ENCODE results near the gene ANP32E. TPM values are rescaled to one million over a fixed set of nuclear protein-coding genes. Genes with fewer than 3 reads are reported as not detected.
A peak's percentile ranks its signal among the peaks of the same experiment; 100 is the strongest.

ANP32E gene
- total RNA-seq, 2 experiments from 2014 or later = 174 to 185 TPM

- no peak within 1 kb of the TSS for H3K4me3 Mint-ChIP-seq
- H3K36me3 Mint-ChIP-seq (ENCODE audit: low read depth) = no peaks in the 10 kb centered on the region
- intact Hi-C loops (cut with micrococcal nuclease) = no loop called here
- H3K27ac Mint-ChIP-seq = no peak within 1 kb of the TSS
- H3K4me1 Mint-ChIP-seq (ENCODE audit: low read depth) = peaks cover 13% of the 10 kb centered on the region
- ChIA-PET POLR2A (interaction anchor here (0.9 to 1.8 kb wide), 4 partner anchors 11 to 19 kb away, joined by 3 to 6 read pairs (median 4); partner anchors contain the start of genes APH1A and C1orf54), CTCF (interaction anchor here (0.9 to 3.0 kb wide), 4 partner anchors 14 to 303 kb away, joined by 3 to 37 read pairs (median 4); no protein-coding TSS in a partner anchor)
- no peaks in the 10 kb centered on the region for H3K9me3 Mint-ChIP-seq
- peaks cover 30% of the 10 kb centered on the region for H3K27me3 Mint-ChIP-seq
- no peak for TF ChIP-seq CTCF (IDR thresholded peaks at IDR 0.05)
- DNase-seq (no peak), ATAC-seq (no peak)
Measured at GRCh38 chr1:150257624-150258585, 22.0 kb upstream of the ANP32E start, which contains the start of gene CA14. CA14 (plus strand) TSS chr1:150257774; CDS start chr1:150258129, 355 bp downstream.

- no peaks in the 10 kb centered on the region for H3K36me3 Mint-ChIP-seq (ENCODE audit: low read depth)
- H3K27me3 Mint-ChIP-seq = peaks cover 30% of the 10 kb centered on the region
- no peak overlapping the region for H3K27ac Mint-ChIP-seq
- H3K4me1 Mint-ChIP-seq (ENCODE audit: low read depth) = peaks cover 13% of the 10 kb centered on the region
- H3K9me3 Mint-ChIP-seq = no peaks in the 10 kb centered on the region
- H3K4me3 Mint-ChIP-seq = peak overlapping the region; percentile 63
- TF ChIP-seq CTCF (IDR thresholded peaks at IDR 0.05) = no peak
- DNase-seq (no peak), ATAC-seq (no peak)
- ChIA-PET CTCF (interaction anchor here (0.6 to 3.3 kb wide), 48 partner anchors 7 to 427 kb away, joined by 3 to 37 read pairs (median 4); partner anchors contain the start of genes ANP32E, APH1A, C1orf54 and FALEC), POLR2A (interaction anchor here (0.9 to 1.7 kb wide), 8 partner anchors 12 to 64 kb away, joined by 3 to 5 read pairs (median 4); partner anchors contain the start of genes APH1A, C1orf54 and PRPF3)
- intact Hi-C loops (cut with micrococcal nuclease) = no loop called here
Measured at GRCh38 chr1:150256554-150257341, 20.8 kb upstream of the ANP32E start.

- Mint-ChIP-seq H3K27me3 (peaks cover 30% of the 10 kb centered on the region), H3K4me1 (ENCODE audit: low read depth) (peaks cover 13% of the 10 kb centered on the region), H3K9me3 (no peaks in the 10 kb centered on the region), H3K27ac (no peak overlapping the region), H3K36me3 (ENCODE audit: low read depth) (no peaks in the 10 kb centered on the region), H3K4me3 (peak overlapping the region; percentile 63)
- CTCF ChIA-PET = interaction anchor here (0.6 to 3.3 kb wide), 48 partner anchors 8 to 427 kb away, joined by 3 to 37 read pairs (median 4); partner anchors contain the start of genes ANP32E, APH1A, C1orf54 and FALEC
- POLR2A ChIA-PET = interaction anchor here (1.0 to 1.7 kb wide), 6 partner anchors 13 to 65 kb away, joined by 3 to 5 read pairs (median 4); partner anchors contain the start of genes APH1A and PRPF3
- intact Hi-C loops (cut with micrococcal nuclease) = no loop called here
- ATAC-seq = no peak
- no peak for TF ChIP-seq CTCF (IDR thresholded peaks at IDR 0.05)
- DNase-seq = no peak
Measured at GRCh38 chr1:150256198-150256553, 20.3 kb upstream of the ANP32E start.

GRCh38 chr1:150249936-150250335 lies 14.0 kb upstream of the ANP32E start:
- H3K27me3 Mint-ChIP-seq = peaks cover 2% of the 10 kb centered on the region
- no peaks in the 10 kb centered on the region for H3K4me1 Mint-ChIP-seq (ENCODE audit: low read depth)
- CTCF ChIA-PET = no interaction called here
- no peak for DNase-seq
- ATAC-seq = no peak
- intact Hi-C loops (cut with micrococcal nuclease) = no loop called here
- H3K36me3 Mint-ChIP-seq (ENCODE audit: low read depth) = no peaks in the 10 kb centered on the region
- no peak overlapping the region for H3K27ac Mint-ChIP-seq
- no peak for TF ChIP-seq CTCF (IDR thresholded peaks at IDR 0.05)
- H3K4me3 Mint-ChIP-seq = no peak overlapping the region
- POLR2A ChIA-PET = interaction anchor here (0.8 to 2.8 kb wide), 5 partner anchors 9 to 114 kb away, joined by 3 to 6 read pairs (median 3); partner anchors contain the start of genes APH1A and RPRD2
- no peaks in the 10 kb centered on the region for H3K9me3 Mint-ChIP-seq
